Medulla oblongata (tissue), 1 donor: Measurements from ENCODE around the gene NLRC3.

Source experiments
- DNase-seq: peaks from one replicate; pipeline ENCODE4 v3.0.0-alpha.2; 2015; ENCODE audit errors: extremely low spot score

The NLRC3 gene

GRCh38 chr16:3580251-3580651 is 3.0 kb upstream of the NLRC3 start:
- no peak for DNase-seq

DNA sequence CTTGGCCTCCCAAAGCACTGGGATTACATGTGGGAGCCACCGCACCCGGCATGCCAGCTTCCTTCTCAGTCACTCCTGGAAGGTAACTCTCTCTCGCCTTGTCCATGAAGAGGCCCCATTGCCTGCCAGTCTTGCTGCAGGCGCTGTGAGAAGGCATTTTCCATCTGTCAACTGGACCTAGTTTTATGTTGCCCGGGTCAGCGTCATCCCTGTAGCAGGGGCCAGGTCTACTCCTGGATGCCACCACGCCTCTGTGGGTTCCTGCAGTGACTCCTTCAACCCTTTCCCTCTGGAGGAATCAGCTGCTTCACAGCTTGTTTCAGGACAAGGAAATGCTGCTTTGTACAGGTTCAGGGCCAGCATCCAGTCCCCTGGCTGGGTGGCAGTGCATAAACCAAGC is 2.6 kb upstream of the NLRC3 start:
- DNase-seq, result no peak

DNA sequence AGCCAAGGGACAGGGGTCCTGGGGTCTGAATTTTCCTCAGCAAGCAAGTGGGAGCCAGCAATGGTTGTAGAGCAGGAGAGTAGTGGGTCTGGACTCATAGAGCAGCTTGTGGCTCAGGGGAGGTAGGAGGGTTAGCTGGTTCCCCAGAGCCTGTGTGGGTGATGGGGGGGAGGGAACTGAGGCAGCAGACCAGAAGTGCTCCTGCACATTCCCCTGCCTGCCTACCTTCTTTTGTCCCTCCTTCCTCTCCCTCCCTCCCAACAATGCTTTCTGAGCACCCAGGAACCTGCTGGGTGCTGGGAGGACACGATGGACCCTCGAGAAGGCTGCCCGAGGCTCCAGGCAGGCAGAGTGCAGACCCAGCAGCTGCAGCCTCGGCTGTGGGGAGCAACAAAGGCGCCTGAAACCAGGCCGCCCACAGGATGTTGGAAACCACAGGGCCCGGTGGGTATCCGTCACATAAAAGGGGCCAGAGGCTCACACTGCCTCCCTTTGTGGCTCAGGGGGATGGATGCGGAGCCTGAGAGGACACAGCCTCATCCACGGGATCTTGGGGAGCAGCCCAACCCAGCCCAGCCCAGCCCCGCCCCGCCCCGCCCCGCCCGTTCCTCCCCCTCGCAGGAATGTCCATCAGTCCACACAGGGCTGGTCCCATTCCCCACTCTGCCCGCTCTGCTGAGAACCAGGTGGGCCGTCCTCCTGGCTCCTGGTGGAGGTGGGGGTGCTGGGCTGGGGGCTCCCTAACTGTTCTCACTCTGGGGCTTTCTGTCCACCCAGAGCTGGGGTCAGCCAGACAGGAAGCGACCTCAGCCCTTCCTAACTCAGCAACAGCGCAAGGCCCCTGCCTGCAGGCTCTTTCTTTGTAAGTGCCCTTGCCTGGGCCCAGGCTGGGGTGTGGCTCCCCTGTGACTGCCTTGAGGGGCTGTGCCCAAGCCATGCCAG is 1.7 kb upstream of the NLRC3 start:
- DNase-seq, result no peak

GRCh38 chr16:3578121-3578520 is 918 bp upstream of the NLRC3 start:
- DNase-seq, result no peak

DNA sequence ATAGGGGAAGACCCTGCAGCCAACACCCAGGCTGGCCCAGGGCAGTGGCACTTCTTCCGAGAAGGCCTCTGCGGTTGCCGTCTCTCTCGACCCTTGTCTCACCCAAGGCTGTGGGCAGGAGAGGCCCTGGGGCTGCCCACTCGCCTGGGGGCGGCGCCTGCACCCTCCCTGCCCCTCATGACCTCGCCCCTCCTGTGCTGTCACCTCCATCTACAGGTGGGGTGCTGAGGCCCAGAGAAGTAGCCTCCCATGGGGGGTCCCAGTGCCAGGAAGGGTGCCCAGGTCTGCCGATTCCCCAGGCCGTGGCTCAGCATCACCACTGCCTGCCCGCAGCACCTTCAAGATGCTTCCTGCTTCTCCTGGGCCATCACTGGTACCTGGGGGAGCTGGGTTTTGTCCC is 992 bp downstream of the NLRC3 start:
- no peak for DNase-seq

- no peak for DNase-seq
Measured at GRCh38 chr16:3575491-3575890, 1.7 kb downstream of the NLRC3 start.

DNA sequence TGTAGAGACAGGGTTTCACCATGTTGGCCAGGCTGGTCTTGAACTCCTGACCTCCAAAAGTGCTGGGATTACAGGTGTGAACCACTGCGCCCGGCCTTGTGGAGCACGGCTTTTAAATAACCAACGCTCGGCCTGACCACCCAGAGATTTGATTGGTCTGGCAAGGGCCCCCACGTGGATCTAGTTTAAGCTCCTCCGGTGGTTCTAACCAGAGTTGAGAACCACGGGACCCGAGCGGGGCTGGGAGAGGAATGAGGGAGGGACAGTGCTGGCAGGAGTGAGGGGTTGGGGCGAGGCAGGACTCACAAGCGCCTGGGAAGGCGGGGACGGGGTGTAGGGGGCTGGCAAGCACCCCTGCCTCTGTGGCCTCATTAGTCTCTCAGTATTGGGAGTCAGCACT is 3.0 kb downstream of the NLRC3 start:
- DNase-seq, result no peak

DNA sequence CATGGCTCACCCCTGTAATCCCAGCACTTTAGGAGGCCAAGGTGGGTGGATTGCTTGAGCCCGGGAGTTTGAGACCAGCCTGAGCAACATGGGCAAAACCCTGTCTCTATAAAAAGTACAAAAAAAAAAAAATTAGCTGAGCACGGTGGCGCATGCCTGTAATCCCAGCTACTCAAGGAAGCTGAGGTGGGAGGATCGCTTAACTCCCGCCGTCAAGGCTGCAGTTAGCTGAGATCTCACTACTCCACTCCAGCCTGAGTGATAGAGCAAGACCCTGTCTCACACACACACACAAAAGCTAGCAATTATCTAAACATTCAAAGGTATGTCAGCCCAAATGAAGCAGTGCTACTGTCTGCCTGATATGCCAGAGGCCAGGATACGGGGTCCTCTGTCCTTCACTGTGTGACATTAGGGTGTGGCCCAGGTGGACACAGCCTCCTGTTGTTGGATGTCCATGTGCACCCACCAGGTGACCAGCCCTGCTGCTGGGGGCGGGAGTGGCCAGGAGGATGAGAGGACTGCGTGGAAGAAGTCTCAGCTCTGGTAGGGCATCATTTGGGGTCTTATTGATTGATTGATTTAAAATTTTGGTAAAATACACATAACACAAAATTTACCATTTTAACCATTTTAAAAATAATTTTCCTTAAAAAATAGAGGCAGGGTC is 3.9 kb downstream of the NLRC3 start:
- DNase-seq, result no peak

GRCh38 chr16:3570420-3571062 is 6.7 kb downstream of the NLRC3 start:
- DNase-seq, result no peak

GRCh38 chr16:3569851-3570250 is 7.4 kb downstream of the NLRC3 start:
- DNase-seq, result no peak

DNA sequence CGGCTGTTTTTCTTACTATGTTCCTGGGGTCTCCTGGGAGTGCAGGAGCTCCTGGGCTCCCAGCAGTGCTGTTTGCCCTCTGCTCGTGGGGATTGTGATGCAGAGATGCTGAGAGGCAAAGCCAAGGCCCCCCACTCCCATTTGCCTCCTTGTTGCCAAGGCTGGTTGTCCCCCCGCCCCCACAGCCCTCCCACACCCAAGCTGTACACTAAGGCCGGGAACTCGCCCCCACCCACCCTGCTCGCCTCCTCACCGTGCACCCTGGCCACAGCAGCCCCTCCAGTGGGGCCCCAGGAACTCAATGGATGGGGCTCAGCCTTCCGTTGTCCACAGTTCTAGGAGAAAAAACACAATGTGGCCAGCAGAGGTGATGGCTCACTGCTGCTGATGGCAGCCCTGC is 10.2 kb downstream of the NLRC3 start:
- DNase-seq, result no peak

- no peak for DNase-seq
Measured at GRCh38 chr16:3564889-3565141, 12.4 kb downstream of the NLRC3 start.

- no peak for DNase-seq
Measured at GRCh38 chr16:3564130-3564888, 12.9 kb downstream of the NLRC3 start.

GRCh38 chr16:3562914-3563480 is 14.2 kb downstream of the NLRC3 start:
- no peak for DNase-seq

GRCh38 chr16:3561626-3562025 is 15.6 kb downstream of the NLRC3 start:
- DNase-seq, result no peak

DNA sequence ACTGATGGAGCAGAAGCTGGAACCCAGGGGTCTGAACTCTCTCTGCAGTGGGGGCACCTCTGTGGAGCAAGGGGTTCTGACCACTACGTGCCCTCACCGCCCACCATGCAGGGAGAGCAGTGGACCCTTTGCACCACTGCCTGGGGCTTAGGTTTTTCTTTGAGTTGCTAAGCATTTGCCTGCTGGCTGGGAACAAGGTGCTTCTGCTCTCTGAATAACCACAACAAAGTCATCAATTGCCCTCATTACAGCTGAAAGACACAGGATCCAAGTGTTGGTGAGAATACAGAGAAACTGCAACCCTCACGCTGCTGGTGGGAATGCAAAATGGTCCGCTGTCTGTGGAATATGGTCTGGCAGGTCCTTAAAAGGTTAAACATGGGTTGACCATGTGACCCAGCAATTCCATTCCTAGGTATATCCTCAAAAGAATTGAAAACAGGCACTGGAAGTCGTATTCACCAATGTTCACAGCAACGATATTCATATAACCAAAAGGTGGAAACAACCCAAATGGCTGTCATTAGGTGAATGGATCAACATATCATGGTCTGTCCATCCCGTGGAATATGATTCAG is 22.8 kb downstream of the NLRC3 start:
- no peak for DNase-seq

DNA sequence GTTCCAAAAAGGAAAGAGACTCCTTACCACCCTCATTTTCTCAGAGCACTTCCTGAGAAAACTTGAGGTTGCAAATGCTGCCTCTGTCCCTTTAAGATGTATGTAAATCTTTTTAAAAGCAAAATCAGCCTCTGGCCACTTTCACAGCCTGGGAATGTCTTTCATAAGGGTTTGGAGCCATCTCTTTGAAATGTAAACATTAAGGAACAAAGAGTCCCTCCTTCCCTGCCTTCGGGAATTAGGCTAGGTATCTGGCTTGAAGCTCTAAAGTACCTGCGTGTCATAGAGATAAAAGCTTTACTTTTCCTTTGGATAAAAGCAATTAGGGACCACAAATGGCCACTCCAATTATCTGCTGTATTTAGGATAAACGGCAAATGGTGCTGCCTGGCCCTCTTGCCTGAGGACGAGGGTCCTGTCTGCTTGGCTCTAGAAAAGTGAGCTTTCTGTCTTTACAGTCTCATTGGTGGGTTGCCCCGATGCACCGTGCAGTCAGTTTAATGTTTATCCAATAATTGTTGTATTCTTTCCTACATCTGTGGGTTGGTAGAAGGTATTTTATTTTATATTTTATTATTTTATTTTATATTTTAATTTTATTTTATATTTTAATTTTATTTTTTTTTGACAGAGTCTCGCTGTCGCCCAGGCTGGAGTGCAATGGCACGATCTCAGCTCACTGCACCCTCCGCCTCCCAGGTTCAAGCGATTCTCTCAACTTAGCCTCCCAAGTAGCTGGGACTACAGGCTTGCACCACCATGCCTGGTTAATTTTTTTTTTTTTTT is 23.9 kb downstream of the NLRC3 start:
- DNase-seq, result no peak

- DNase-seq, result no peak
Measured at GRCh38 chr16:3550851-3551847, 26.1 kb downstream of the NLRC3 start.

GRCh38 chr16:3549906-3550305 is 27.3 kb downstream of the NLRC3 start:
- no peak for DNase-seq
